Measurements from ENCODE around the gene TMA7. TPM values are rescaled to one million over a fixed set of nuclear protein-coding genes. Genes with fewer than 3 reads are reported as not detected.
A peak's percentile ranks its signal among the peaks of the same experiment; 100 is the strongest.

The TMA7 gene
- total RNA-seq, 1 donor from 2014 or later, result 510 TPM

DNA sequence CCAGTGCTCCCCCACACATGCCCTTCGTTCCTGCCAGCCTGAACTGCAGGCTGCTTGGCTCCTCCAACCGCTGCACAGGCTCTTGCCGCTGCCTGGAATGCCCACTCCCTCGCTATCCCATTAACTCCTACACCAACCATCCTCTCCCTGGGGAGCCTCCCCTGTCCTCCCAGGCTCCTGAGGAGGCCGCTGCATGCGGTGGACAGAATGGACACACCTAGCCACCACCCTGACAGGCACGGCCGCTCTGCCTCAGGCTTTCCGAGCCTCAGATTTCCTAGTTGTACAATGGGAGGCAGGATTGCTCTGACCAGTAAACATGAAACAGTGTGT lies 12.5 kb upstream of the TMA7 start:
- TF ChIP-seq EZH2phosphoT487 (IDR thresholded peaks at IDR 0.05), result no peak
- TF ChIP-seq EZH2 (IDR thresholded peaks at IDR 0.05), result no peak
- no peak for TF ChIP-seq CTCF (IDR thresholded peaks at IDR 0.05)
- H3K27me3 Mint-ChIP-seq (ENCODE audit: insufficient read depth, low read depth), result no peaks in the 10 kb centered on the region
- no peak overlapping the region for H3K27ac Mint-ChIP-seq
- peaks cover 10% of the 10 kb centered on the region for H3K36me3 Mint-ChIP-seq
- Histone ChIP-seq H3K36me3 (no peaks in the 10 kb centered on the region), H3K9ac (peak overlapping the region; percentile 91), H3K27ac (no peak overlapping the region), H2AFZ (replicated peaks) (no peak overlapping the region), H3K27me3 (no peaks in the 10 kb centered on the region), H4K20me1 (ENCODE audit: low read depth) (peaks cover 60% of the 10 kb centered on the region), H3K79me2 (ENCODE audit: low read depth) (peaks cover 80% of the 10 kb centered on the region), H3K4me2 (peak overlapping the region; percentile 97), H3K4me3 (peak overlapping the region; percentile 97), H3K9me3 (ENCODE audit: low read depth) (no peaks in the 10 kb centered on the region), H3F3A (ENCODE audit: low read depth) (peaks cover 27% of the 10 kb centered on the region), H3K4me1 (peaks cover 28% of the 10 kb centered on the region)
- H3K4me1 Mint-ChIP-seq, result peaks cover 44% of the 10 kb centered on the region
- DNase-seq (ENCODE audit: low spot score), result no peak
- H3K9me3 Mint-ChIP-seq, result no peaks in the 10 kb centered on the region
- peak overlapping the region; percentile 91 for H3K4me3 Mint-ChIP-seq

- H3K79me2 ChIP-seq (ENCODE audit: low read depth), result peaks cover 75% of the 10 kb centered on the region
- no peaks in the 10 kb centered on the region for H3K27me3 ChIP-seq
- H3K9me3 ChIP-seq (ENCODE audit: low read depth), result no peaks in the 10 kb centered on the region
- no peak overlapping the region for H2AFZ ChIP-seq (replicated peaks)
- DNase-seq (ENCODE audit: low spot score), result peak; percentile 77
- no peaks in the 10 kb centered on the region for H3K36me3 ChIP-seq
- no peak overlapping the region for H3K27ac ChIP-seq
- H3K4me1 ChIP-seq, result peaks cover 33% of the 10 kb centered on the region
- peaks cover 55% of the 10 kb centered on the region for H4K20me1 ChIP-seq (ENCODE audit: low read depth)
- H3F3A ChIP-seq (ENCODE audit: low read depth), result peaks cover 32% of the 10 kb centered on the region
- peak overlapping the region; percentile 97 for H3K4me2 ChIP-seq
- H3K9ac ChIP-seq, result peak overlapping the region; percentile 91
- H3K4me3 ChIP-seq, result peak overlapping the region; percentile 97
- H3K4me1 Mint-ChIP-seq, result peaks cover 44% of the 10 kb centered on the region
- H3K36me3 Mint-ChIP-seq, result peaks cover 6% of the 10 kb centered on the region
- no peaks in the 10 kb centered on the region for H3K27me3 Mint-ChIP-seq (ENCODE audit: insufficient read depth, low read depth)
- H3K27ac Mint-ChIP-seq, result peak overlapping the region; percentile 74
- peak overlapping the region; percentile 91 for H3K4me3 Mint-ChIP-seq
- TF ChIP-seq EZH2phosphoT487 (IDR thresholded peaks at IDR 0.05) (no peak), CTCF (IDR thresholded peaks at IDR 0.05) (no peak), EZH2 (IDR thresholded peaks at IDR 0.05) (no peak)
- no peaks in the 10 kb centered on the region for H3K9me3 Mint-ChIP-seq
These were observed 11.9 kb upstream of the TMA7 start for GRCh38 chr3:48428088-48428571.

DNA sequence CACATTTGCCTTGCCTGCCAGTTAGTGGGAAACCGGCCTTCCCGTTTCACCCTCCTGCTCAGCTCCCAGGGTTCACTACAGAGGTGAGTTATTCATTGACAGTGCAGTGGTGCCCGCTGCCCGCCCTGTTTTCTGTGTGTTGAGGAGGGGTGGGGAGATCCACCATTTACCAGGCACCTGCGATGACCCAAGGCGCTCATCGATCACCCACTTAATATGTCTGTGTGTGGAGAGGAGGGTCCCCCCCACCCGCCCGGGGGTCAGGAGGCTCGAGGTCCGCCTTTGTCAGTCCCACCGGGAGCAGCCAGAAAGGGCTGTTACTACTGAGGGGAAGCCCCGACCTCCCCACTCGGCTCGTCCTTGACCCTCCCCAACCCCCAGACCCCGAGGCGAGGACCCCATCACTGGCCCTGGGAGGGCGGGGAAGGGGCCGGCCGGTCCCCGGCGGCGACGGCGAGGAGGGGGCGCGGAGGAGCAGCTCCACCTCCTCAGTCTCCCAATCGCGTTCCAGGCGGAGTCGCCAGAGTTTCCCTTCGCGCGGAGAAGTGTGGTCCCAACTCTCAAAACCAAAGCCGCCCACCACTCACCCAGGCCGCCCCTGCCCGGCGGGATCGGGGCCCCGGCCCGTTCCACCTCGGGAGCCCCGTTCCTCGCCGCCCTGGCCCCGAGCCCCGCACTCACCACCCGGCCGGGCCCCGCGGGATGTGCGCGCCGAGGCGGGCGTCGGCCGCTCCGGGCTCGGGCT lies 11.3 kb upstream of the TMA7 start:
- peak overlapping the region; percentile 91 for H3K9ac ChIP-seq
- H3F3A ChIP-seq (ENCODE audit: low read depth), result peaks cover 38% of the 10 kb centered on the region
- no peaks in the 10 kb centered on the region for H3K27me3 Mint-ChIP-seq (ENCODE audit: insufficient read depth, low read depth)
- no peaks in the 10 kb centered on the region for H3K36me3 ChIP-seq
- peak overlapping the region; percentile 76 for H2AFZ ChIP-seq (replicated peaks)
- peak overlapping the region; percentile 74 for H3K27ac Mint-ChIP-seq
- H3K4me3 Mint-ChIP-seq, result peak overlapping the region; percentile 91
- peaks cover 48% of the 10 kb centered on the region for H4K20me1 ChIP-seq (ENCODE audit: low read depth)
- no peaks in the 10 kb centered on the region for H3K27me3 ChIP-seq
- peaks cover 6% of the 10 kb centered on the region for H3K36me3 Mint-ChIP-seq
- no peaks in the 10 kb centered on the region for H3K9me3 Mint-ChIP-seq
- H3K4me2 ChIP-seq, result peak overlapping the region; percentile 97
- peaks cover 46% of the 10 kb centered on the region for H3K4me1 Mint-ChIP-seq
- peak overlapping the region; percentile 93 for H3K27ac ChIP-seq
- peaks cover 69% of the 10 kb centered on the region for H3K79me2 ChIP-seq (ENCODE audit: low read depth)
- H3K4me1 ChIP-seq, result peaks cover 36% of the 10 kb centered on the region
- TF ChIP-seq EZH2 (IDR thresholded peaks at IDR 0.05) (no peak), EZH2phosphoT487 (IDR thresholded peaks at IDR 0.05) (no peak), CTCF (IDR thresholded peaks at IDR 0.05) (no peak)
- H3K4me3 ChIP-seq, result peak overlapping the region; percentile 97
- H3K9me3 ChIP-seq (ENCODE audit: low read depth), result no peaks in the 10 kb centered on the region
- peak; percentile 71 for DNase-seq (ENCODE audit: low spot score)

All from neural progenitor cell (in vitro differentiated cells).